KMS-11 (cell line): ENCODE data around the gene EIPR1.

Experiments
- H2AFZ ChIP-seq: fragments of 200-600 bp; sonication (generic); 2 replicates; pipeline ENCODE4 v1.6.1; 2016; ENCODE audit warnings: antibody characterized with exemption, mixed run types, low read depth
- H3K27ac ChIP-seq: fragments of 200-600 bp; sonication (generic); 2 replicates; pipeline ENCODE4 v1.6.1; 2016; ENCODE audit warnings: mild to moderate bottlenecking, mixed run types
- H3K27me3 ChIP-seq: fragments of 200-600 bp; sonication (generic); 2 replicates; pipeline ENCODE4 v1.6.1; 2017; ENCODE audit warnings: mild to moderate bottlenecking, low read depth, mixed run types, moderate library complexity; ENCODE audit not compliant: insufficient read depth
- H3K36me3 ChIP-seq: fragments of 200-600 bp; sonication (generic); 2 replicates; pipeline ENCODE4 v1.6.1; 2017; ENCODE audit warnings: mild to moderate bottlenecking, mixed run types; ENCODE audit not compliant: insufficient read depth
- H3K4me1 ChIP-seq: fragments of 200-600 bp; sonication (generic); 2 replicates; pipeline ENCODE4 v1.6.1; 2016; ENCODE audit warnings: mild to moderate bottlenecking, low read depth, mixed run types; ENCODE audit not compliant: poor library complexity, severe bottlenecking
- H3K4me2 ChIP-seq: fragments of 200-600 bp; sonication (generic); 2 replicates; pipeline ENCODE4 v1.7.0; 2016; ENCODE audit warnings: mild to moderate bottlenecking, mixed run types
- H3K4me3 ChIP-seq: fragments of 200-600 bp; sonication (generic); IDR thresholded peaks from 2 replicates; pipeline ENCODE4 v1.6.1; 2017; ENCODE audit warnings: low read depth, low read length, mixed read lengths; ENCODE audit not compliant: insufficient read depth
- H3K79me2 ChIP-seq: fragments of 200-600 bp; sonication (generic); 2 replicates; pipeline ENCODE4 v1.6.1; 2016; ENCODE audit warnings: low read depth, mixed run types; ENCODE audit not compliant: insufficient read depth
- H3K9ac ChIP-seq: fragments of 200-600 bp; sonication (generic); 2 replicates; pipeline ENCODE4 v1.6.1; 2016; ENCODE audit warnings: mild to moderate bottlenecking, mixed run types
- H4K20me1 ChIP-seq: fragments of 200-600 bp; sonication (generic); 2 replicates; pipeline ENCODE4 v1.6.1; 2016; ENCODE audit warnings: mild to moderate bottlenecking, mixed run types; ENCODE audit not compliant: insufficient read depth
- TF ChIP-seq, protein P1 (sequence below): fragments of 200-600 bp; sonication (generic); conservative IDR thresholded peaks from 2 replicates; pipeline ENCODE4 v1.6.1; 2017; ENCODE audit warnings: low read depth, mild to moderate bottlenecking, antibody characterized with exemption, low read length, moderate library complexity, mixed read lengths

Gene EIPR1

GRCh38 chr2:3246928-3247714 lies 130.5 kb downstream of the EIPR1 start:
- Histone ChIP-seq H3K4me3 (no peak overlapping the region), H3K27me3 (no peaks in the 10 kb centered on the region), H3K4me1 (no peaks in the 10 kb centered on the region), H3K4me2 (no peak overlapping the region), H3K27ac (no peak overlapping the region), H2AFZ (no peak overlapping the region), H3K36me3 (no peaks in the 10 kb centered on the region), H3K9ac (no peak overlapping the region), H4K20me1 (no peaks in the 10 kb centered on the region), H3K79me2 (no peaks in the 10 kb centered on the region)
- TF ChIP-seq, protein P1, sequence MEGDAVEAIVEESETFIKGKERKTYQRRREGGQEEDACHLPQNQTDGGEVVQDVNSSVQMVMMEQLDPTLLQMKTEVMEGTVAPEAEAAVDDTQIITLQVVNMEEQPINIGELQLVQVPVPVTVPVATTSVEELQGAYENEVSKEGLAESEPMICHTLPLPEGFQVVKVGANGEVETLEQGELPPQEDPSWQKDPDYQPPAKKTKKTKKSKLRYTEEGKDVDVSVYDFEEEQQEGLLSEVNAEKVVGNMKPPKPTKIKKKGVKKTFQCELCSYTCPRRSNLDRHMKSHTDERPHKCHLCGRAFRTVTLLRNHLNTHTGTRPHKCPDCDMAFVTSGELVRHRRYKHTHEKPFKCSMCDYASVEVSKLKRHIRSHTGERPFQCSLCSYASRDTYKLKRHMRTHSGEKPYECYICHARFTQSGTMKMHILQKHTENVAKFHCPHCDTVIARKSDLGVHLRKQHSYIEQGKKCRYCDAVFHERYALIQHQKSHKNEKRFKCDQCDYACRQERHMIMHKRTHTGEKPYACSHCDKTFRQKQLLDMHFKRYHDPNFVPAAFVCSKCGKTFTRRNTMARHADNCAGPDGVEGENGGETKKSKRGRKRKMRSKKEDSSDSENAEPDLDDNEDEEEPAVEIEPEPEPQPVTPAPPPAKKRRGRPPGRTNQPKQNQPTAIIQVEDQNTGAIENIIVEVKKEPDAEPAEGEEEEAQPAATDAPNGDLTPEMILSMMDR, result no peak

GRCh38 chr2:3246406-3246805 lies 131.2 kb downstream of the EIPR1 start:
- H3K27ac ChIP-seq, result no peak overlapping the region
- no peaks in the 10 kb centered on the region for H4K20me1 ChIP-seq
- TF ChIP-seq, protein P1, result no peak
- H3K9ac ChIP-seq, result no peak overlapping the region
- no peak overlapping the region for H3K4me3 ChIP-seq
- no peaks in the 10 kb centered on the region for H3K36me3 ChIP-seq
- no peaks in the 10 kb centered on the region for H3K27me3 ChIP-seq
- H3K79me2 ChIP-seq, result no peaks in the 10 kb centered on the region
- H2AFZ ChIP-seq, result no peak overlapping the region
- no peak overlapping the region for H3K4me2 ChIP-seq
- no peaks in the 10 kb centered on the region for H3K4me1 ChIP-seq

DNA sequence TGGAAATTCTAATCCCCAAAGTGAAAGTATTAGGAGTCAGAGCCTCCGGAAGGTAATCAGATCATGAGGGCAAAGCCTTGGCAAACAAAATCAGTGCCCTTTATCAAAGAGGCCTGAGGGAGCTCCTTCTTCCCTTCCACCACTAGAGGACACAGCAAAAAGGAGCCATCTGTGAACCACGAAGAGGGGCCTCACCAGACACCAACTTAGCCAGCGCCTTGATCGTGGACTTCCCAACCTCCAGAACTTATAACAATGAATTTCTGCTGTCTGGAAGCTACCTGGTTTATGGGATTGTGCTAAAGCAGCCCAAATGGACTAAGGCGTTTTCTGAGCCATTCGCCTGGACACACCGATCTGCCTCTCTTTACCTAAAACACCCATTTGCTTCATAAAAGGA lies 133.1 kb downstream of the EIPR1 start:
- TF ChIP-seq, protein P1, result no peak
- Histone ChIP-seq H3K27ac (no peak overlapping the region), H3K4me3 (no peak overlapping the region), H3K36me3 (no peaks in the 10 kb centered on the region), H3K4me1 (no peaks in the 10 kb centered on the region), H3K9ac (no peak overlapping the region), H3K79me2 (no peaks in the 10 kb centered on the region), H4K20me1 (no peaks in the 10 kb centered on the region), H2AFZ (no peak overlapping the region), H3K27me3 (no peaks in the 10 kb centered on the region), H3K4me2 (no peak overlapping the region)

- no peaks in the 10 kb centered on the region for H3K79me2 ChIP-seq
- H2AFZ ChIP-seq, result no peak overlapping the region
- H3K4me3 ChIP-seq, result no peak overlapping the region
- TF ChIP-seq, protein P1, result no peak
- H3K9ac ChIP-seq, result no peak overlapping the region
- H3K36me3 ChIP-seq, result no peaks in the 10 kb centered on the region
- H3K27ac ChIP-seq, result no peak overlapping the region
- H3K27me3 ChIP-seq, result no peaks in the 10 kb centered on the region
- H3K4me1 ChIP-seq, result no peaks in the 10 kb centered on the region
- no peaks in the 10 kb centered on the region for H4K20me1 ChIP-seq
- H3K4me2 ChIP-seq, result no peak overlapping the region
These were observed 133.8 kb downstream of the EIPR1 start for GRCh38 chr2:3243804-3244203.
